HEK293 (cell line): Measurements from ENCODE around the gene DBN1.

Source experiments
- CTCF ChIA-PET: fragments of 350-600 bp; formaldehyde crosslinking; extraction: SDS; loops from one replicate; lab custom pipeline; 2021; ENCODE audit warnings: antibody characterized with exemption; lab: Yijun Ruan, JAX
- POLR2A ChIA-PET: fragments of 300-600 bp; formaldehyde crosslinking; extraction: SDS; loops from one replicate; lab custom pipeline; 2020; ENCODE audit warnings: antibody characterized with exemption, inconsistent platforms; lab: Yijun Ruan, JAX
- H3K27ac ChIP-seq: fragments of 200-500 bp; sonication (Bioruptor generic); 2 replicates; pipeline ENCODE4 v1.5.1; 2014; ENCODE audit warnings: low read depth, low read length, control low read depth, inconsistent platforms; ENCODE audit errors: extremely low read depth
- H3K36me3 ChIP-seq, 2 experiments: fragments of 200-500 bp in 1 of 2; sonication (Bioruptor generic) in 1 of 2; 1 replicate in 1 of 2; 2 replicates in 1 of 2; pipeline ENCODE4 v1.5.1; 2014 to 2017; ENCODE audit warnings: inconsistent platforms in 2 of 2, low read length in 2 of 2; ENCODE audit not compliant: control insufficient read depth in 2 of 2, insufficient read depth in 1 of 2
- H3K4me1 ChIP-seq: fragments of 200-500 bp; sonication (Bioruptor generic); 2 replicates; pipeline ENCODE4 v1.5.1; 2014; ENCODE audit warnings: mild to moderate bottlenecking, low read length, inconsistent platforms; ENCODE audit not compliant: control insufficient read depth, insufficient read depth
- H3K4me3 ChIP-seq: 2 replicates; pipeline ENCODE4 v1.5.1; 2011; ENCODE audit warnings: low read depth, mild to moderate bottlenecking, control low read depth, low read length, moderate library complexity
- H3K9me3 ChIP-seq: fragments of 200-500 bp; sonication (Bioruptor generic); 2 replicates; pipeline ENCODE4 v1.5.1; 2014; ENCODE audit warnings: low read depth, low read length, inconsistent platforms; ENCODE audit not compliant: control insufficient read depth, insufficient read depth
- BCL11A ChIP-seq: fragments of 450-650 bp; formaldehyde crosslinking; IDR thresholded peaks from 2 replicates; pipeline ENCODE4 v1.5.1; 2016; ENCODE audit warnings: low read depth, missing biosample characterization, missing genetic modification characterization
- BCL6B ChIP-seq: fragments of 450-650 bp; formaldehyde crosslinking; IDR thresholded peaks from 2 replicates; pipeline ENCODE4 v1.5.1; 2017; ENCODE audit warnings: missing biosample characterization, missing genetic modification characterization
- GLIS2 ChIP-seq: fragments of 450-650 bp; formaldehyde crosslinking; IDR thresholded peaks from 2 replicates; pipeline ENCODE4 v1.5.1; 2016; ENCODE audit warnings: missing biosample characterization, missing genetic modification characterization
- HIC1 ChIP-seq: fragments of 450-650 bp; formaldehyde crosslinking; IDR thresholded peaks from 2 replicates; pipeline ENCODE4 v1.5.1; 2016; ENCODE audit warnings: missing biosample characterization, missing genetic modification characterization
- MYNN ChIP-seq: fragments of 450-650 bp; formaldehyde crosslinking; IDR thresholded peaks from 2 replicates; pipeline ENCODE4 v1.5.1; 2016; ENCODE audit warnings: missing biosample characterization, missing genetic modification characterization, borderline replicate concordance
- MZF1 ChIP-seq: fragments of 450-650 bp; formaldehyde crosslinking; IDR thresholded peaks from 2 replicates; pipeline ENCODE4 v1.5.1; 2017; ENCODE audit warnings: missing biosample characterization, missing genetic modification characterization, borderline replicate concordance
- ZBTB17 ChIP-seq: fragments of 450-650 bp; formaldehyde crosslinking; IDR thresholded peaks from 2 replicates; pipeline ENCODE4 v1.5.1; 2016; ENCODE audit warnings: missing biosample characterization, missing genetic modification characterization
- ZFP3 ChIP-seq: fragments of 450-650 bp; formaldehyde crosslinking; IDR thresholded peaks from 2 replicates; pipeline ENCODE4 v1.5.1; 2016; ENCODE audit warnings: low read depth, missing biosample characterization, missing genetic modification characterization
- ZFP69B ChIP-seq: fragments of 450-650 bp; formaldehyde crosslinking; IDR thresholded peaks from 2 replicates; pipeline ENCODE4 v1.5.1; 2016; ENCODE audit warnings: missing biosample characterization, missing genetic modification characterization
- ZNF146 ChIP-seq: fragments of 450-650 bp; formaldehyde crosslinking; IDR thresholded peaks from 2 replicates; pipeline ENCODE4 v1.5.1; 2016; ENCODE audit warnings: missing biosample characterization, missing genetic modification characterization
- ZNF18 ChIP-seq: fragments of 450-650 bp; formaldehyde crosslinking; IDR thresholded peaks from 2 replicates; pipeline ENCODE4 v1.5.1; 2016; ENCODE audit warnings: missing biosample characterization, missing genetic modification characterization
- ZNF335 ChIP-seq: fragments of 450-650 bp; formaldehyde crosslinking; conservative IDR thresholded peaks from 2 replicates; pipeline ENCODE4 v1.5.1; 2016; ENCODE audit warnings: missing biosample characterization, missing genetic modification characterization
- ZNF341 ChIP-seq: fragments of 450-650 bp; formaldehyde crosslinking; IDR thresholded peaks from 2 replicates; pipeline ENCODE4; 2016; ENCODE audit warnings: low read depth, missing biosample characterization, missing genetic modification characterization
- ZNF391 ChIP-seq: fragments of 450-650 bp; formaldehyde crosslinking; IDR thresholded peaks from 2 replicates; pipeline ENCODE4 v1.5.1; 2016; ENCODE audit warnings: low read depth, missing biosample characterization, missing genetic modification characterization, borderline replicate concordance
- ZNF394 ChIP-seq: fragments of 450-650 bp; formaldehyde crosslinking; IDR thresholded peaks from 2 replicates; pipeline ENCODE4 v1.5.1; 2016; ENCODE audit warnings: missing biosample characterization, missing genetic modification characterization, mild to moderate bottlenecking, moderate library complexity, borderline replicate concordance
- ZNF529 ChIP-seq: fragments of 450-650 bp; formaldehyde crosslinking; IDR thresholded peaks from 2 replicates; pipeline ENCODE4 v1.5.1; 2017; ENCODE audit warnings: missing genetic modification characterization, missing biosample characterization; ENCODE audit not compliant: insufficient replicate concordance
- ZNF548 ChIP-seq: fragments of 450-650 bp; formaldehyde crosslinking; IDR thresholded peaks from 2 replicates; pipeline ENCODE4 v1.5.1; 2016; ENCODE audit warnings: missing biosample characterization, missing genetic modification characterization
- ZNF555 ChIP-seq: fragments of 450-650 bp; formaldehyde crosslinking; conservative IDR thresholded peaks from 2 replicates; pipeline ENCODE4 v1.5.1; 2017; ENCODE audit warnings: missing biosample characterization, mild to moderate bottlenecking, missing genetic modification characterization, inconsistent platforms
- ZNF560 ChIP-seq: fragments of 450-650 bp; formaldehyde crosslinking; IDR thresholded peaks from 2 replicates; pipeline ENCODE4 v1.5.1; 2017; ENCODE audit warnings: missing biosample characterization, missing genetic modification characterization, borderline replicate concordance
- ZNF600 ChIP-seq: fragments of 450-650 bp; formaldehyde crosslinking; IDR thresholded peaks from 2 replicates; pipeline ENCODE4 v1.5.1; 2016; ENCODE audit warnings: missing biosample characterization, missing genetic modification characterization
- ZNF610 ChIP-seq: fragments of 450-650 bp; formaldehyde crosslinking; IDR thresholded peaks from 2 replicates; pipeline ENCODE4 v1.5.1; 2016; ENCODE audit warnings: missing biosample characterization, missing genetic modification characterization, borderline replicate concordance
- ZNF629 ChIP-seq: fragments of 450-650 bp; formaldehyde crosslinking; IDR thresholded peaks from 2 replicates; pipeline ENCODE4 v1.5.1; 2017; ENCODE audit warnings: missing biosample characterization, missing genetic modification characterization
- ZNF76 ChIP-seq: fragments of 450-650 bp; formaldehyde crosslinking; IDR thresholded peaks from 2 replicates; pipeline ENCODE4; 2016; ENCODE audit warnings: low read depth, missing biosample characterization, missing genetic modification characterization, borderline replicate concordance
- ZNF777 ChIP-seq: fragments of 450-650 bp; formaldehyde crosslinking; IDR thresholded peaks from 2 replicates; pipeline ENCODE4 v1.5.1; 2017; ENCODE audit warnings: missing biosample characterization, missing genetic modification characterization, borderline replicate concordance
- ZNF843 ChIP-seq: fragments of 450-650 bp; formaldehyde crosslinking; IDR thresholded peaks from 2 replicates; pipeline ENCODE4 v1.5.1; 2016; ENCODE audit warnings: missing biosample characterization, missing genetic modification characterization

The DBN1 gene

GRCh38 chr5:177455661-177456590 lies 17.5 kb downstream of the DBN1 start (continued):
- no peak for TF ChIP-seq ZNF777 (tag by site-specific recombination)
- peak; percentile 27; the same call in 1 of the 2 replicates for TF ChIP-seq HIC1 (tag by site-specific recombination)
- TF ChIP-seq ZNF600 (tag by site-specific recombination): peak; percentile 94
- peak; percentile 44; the same call in 1 of the 2 replicates for TF ChIP-seq BCL11A (tag by site-specific recombination)
- no peak for TF ChIP-seq ZNF560 (tag by site-specific recombination)
- no peak for TF ChIP-seq ZNF76 (tag by site-specific recombination)
- peak; percentile 91 for TF ChIP-seq ZNF394 (tag by site-specific recombination)
- TF ChIP-seq ZNF335 (tag by site-specific recombination): peak; percentile 87
- 0 out of 2 replicates have a peak, but pooled peaks have one; percentile 39 for TF ChIP-seq ZBTB17 (tag by site-specific recombination)
- TF ChIP-seq ZFP69B (tag by site-specific recombination): no peak; the same call in 1 of the 2 replicates
- no peak for TF ChIP-seq MZF1 (tag by site-specific recombination)
- TF ChIP-seq ZNF391: 0 out of 2 replicates have a peak, but pooled peaks have one; percentile 24
- peak; percentile 75; the same call in 1 of the 2 replicates for TF ChIP-seq GLIS2 (tag by site-specific recombination)
- TF ChIP-seq, all 188 proteins: peak for 50

GRCh38 chr5:177455036-177455660 lies 18.3 kb downstream of the DBN1 start:
- peak overlapping the region; percentile 69 for H3K4me3 ChIP-seq
- peak overlapping the region; percentile 89 for H3K27ac ChIP-seq
- H3K36me3 ChIP-seq: peaks cover 0 to 34% of the 10 kb centered on the region in 2 experiments; a peak in 2 of 3 replicates
- CTCF ChIA-PET: interaction anchor here (0.7 to 5.1 kb wide), 33 partner anchors 9 to 341 kb away, joined by 3 to 88 read pairs (median 4); partner anchors contain the start of genes GRK6, PDLIM7 and SLC34A1
- no peaks in the 10 kb centered on the region for H3K9me3 ChIP-seq
- POLR2A ChIA-PET: interaction anchor here (0.7 to 5.4 kb wide), 21 partner anchors 8 to 148 kb away, joined by 3 to 89 read pairs (median 5); partner anchors contain the start of genes DBN1, DDX41, DOK3 and GRK6
- H3K4me1 ChIP-seq: peaks cover 8% of the 10 kb centered on the region
- no peak for TF ChIP-seq ZNF843 (tag by site-specific recombination)
- no peak for TF ChIP-seq ZNF555 (tag by site-specific recombination)
- no peak for TF ChIP-seq BCL6B
- TF ChIP-seq ZFP3 (tag by site-specific recombination): no peak
- TF ChIP-seq ZNF548 (tag by site-specific recombination): no peak
- TF ChIP-seq ZNF629 (tag by site-specific recombination): peak; percentile 78
- no peak; the same call in 1 of the 2 replicates for TF ChIP-seq MYNN (tag by site-specific recombination)
- no peak for TF ChIP-seq ZNF341 (tag by site-specific recombination)
- TF ChIP-seq ZNF18 (tag by site-specific recombination): no peak
- TF ChIP-seq ZNF610 (tag by site-specific recombination): no peak
- TF ChIP-seq ZNF146 (tag by site-specific recombination): no peak
- no peak for TF ChIP-seq ZNF529
